GM19193 (cell line): ENCODE measurements around the gene TPGS2.
A peak's percentile ranks its signal among the peaks of the same experiment; 100 is the strongest.

Experiments used
- POLR2A ChIP-seq: IDR thresholded peaks from 4 replicates; pipeline ENCODE4 v1.6.1; 2011; ENCODE audit not compliant: insufficient read depth, insufficient read length; ENCODE audit errors: extremely low read depth

The TPGS2 gene

GRCh38 chr18:36828630-36829361 lies at the start of gene TPGS2, which contains the start of gene KIAA1328:
Gene TPGS2 (minus strand): TSS chr18:36829002. CDS start chr18:36828767, 235 bp downstream.
Gene KIAA1328 (plus strand): TSS chr18:36829127. CDS start chr18:36829139, 12 bp downstream.
- TF ChIP-seq POLR2A: peak; percentile 68

- no peak for TF ChIP-seq POLR2A
These were observed 43.5 kb upstream of the TPGS2 start for GRCh38 chr18:36872329-36872728.

GRCh38 chr18:36871801-36872200 lies 43.0 kb upstream of the TPGS2 start:
- no peak for TF ChIP-seq POLR2A

GRCh38 chr18:36867056-36867455 lies 38.3 kb upstream of the TPGS2 start:
- no peak for TF ChIP-seq POLR2A

GRCh38 chr18:36862182-36862581 lies 33.4 kb upstream of the TPGS2 start:
- no peak for TF ChIP-seq POLR2A

- no peak for TF ChIP-seq POLR2A
These were observed 28.0 kb upstream of the TPGS2 start for GRCh38 chr18:36856815-36857214.

GRCh38 chr18:36851202-36851590 lies 22.4 kb upstream of the TPGS2 start:
- no peak for TF ChIP-seq POLR2A

- TF ChIP-seq POLR2A: no peak
These were observed 21.9 kb upstream of the TPGS2 start for GRCh38 chr18:36850527-36851201.

- TF ChIP-seq POLR2A: no peak
These were observed 20.6 kb upstream of the TPGS2 start for GRCh38 chr18:36849288-36850006.

GRCh38 chr18:36848609-36849008 lies 19.8 kb upstream of the TPGS2 start:
- no peak for TF ChIP-seq POLR2A

- TF ChIP-seq POLR2A: no peak
These were observed 15.0 kb upstream of the TPGS2 start for GRCh38 chr18:36843784-36844183.

- no peak for TF ChIP-seq POLR2A
These were observed 14.4 kb upstream of the TPGS2 start for GRCh38 chr18:36843199-36843598.

- TF ChIP-seq POLR2A: no peak
These were observed 11.0 kb upstream of the TPGS2 start for GRCh38 chr18:36839835-36840234.

GRCh38 chr18:36835927-36836326 lies 7.1 kb upstream of the TPGS2 start:
- TF ChIP-seq POLR2A: no peak

GRCh38 chr18:36833120-36833519 lies 4.3 kb upstream of the TPGS2 start:
- TF ChIP-seq POLR2A: no peak
